CD4-positive, CD25-positive, alpha-beta regulatory T cell (primary cell): ENCODE results near the gene CD109. TPM values are rescaled to one million over a fixed set of nuclear protein-coding genes. Genes with fewer than 3 reads are reported as not detected.
"Not testable (repeated sequence)": the region's sequence is repeated elsewhere in the genome, so short reads cannot be mapped to it uniquely, and the experiment has no call there.

Source experiments
- ATAC-seq, 2 donors: fragments of 150-1000 bp; cut with Tn5 transposase; one replicate each; pipeline ENCODE4 v1.10.0; 2021; ENCODE audit warnings: low read depth in 2 of 2, moderate number of reproducible peaks in 2 of 2, moderate library complexity in 1 of 2
- DNase-seq, 3 donors: peaks; one replicate each; pipeline versions ENCODE4 v3.0.0 to v3.0.0-alpha.2; 2012 to 2022; ENCODE audit warnings: mixed read lengths in 1 of 3
- H3K27ac ChIP-seq: one replicate; pipeline ENCODE4 v1.7.0; 2013; ENCODE audit warnings: mild to moderate bottlenecking, low read length; ENCODE audit not compliant: insufficient read depth, poor library complexity, severe bottlenecking
- H3K27me3 ChIP-seq: one replicate; pipeline ENCODE4 v1.7.0; 2013; ENCODE audit warnings: low read length; ENCODE audit not compliant: control insufficient read depth, insufficient read depth
- H3K36me3 ChIP-seq: one replicate; pipeline ENCODE4 v1.7.0; 2013; ENCODE audit warnings: mild to moderate bottlenecking, low read length, moderate library complexity; ENCODE audit not compliant: control insufficient read depth, insufficient read depth
- H3K4me1 ChIP-seq: 2 replicates; pipeline ENCODE4 v1.7.0; 2013; ENCODE audit warnings: mild to moderate bottlenecking, low read length; ENCODE audit not compliant: insufficient read depth, control insufficient read depth, poor library complexity, severe bottlenecking
- H3K4me3 ChIP-seq: one replicate; pipeline ENCODE4 v1.7.0; 2013; ENCODE audit warnings: low read depth, mild to moderate bottlenecking, low read length, moderate library complexity
- H3K9me3 ChIP-seq, 2 experiments: 1 replicate in 1 of 2; 2 replicates in 1 of 2; pipeline ENCODE4 v1.7.0; 2013; ENCODE audit warnings: low read length in 2 of 2, mild to moderate bottlenecking in 1 of 2, moderate library complexity in 1 of 2; ENCODE audit not compliant: control insufficient read depth in 2 of 2
- H3K27ac Mint-ChIP-seq, 3 donors: one replicate each; pipeline ENCODE4 v1.8.0; 2020 to 2022; ENCODE audit warnings: mild to moderate bottlenecking in 3 of 3, mixed read lengths in 3 of 3, moderate library complexity in 2 of 3
- H3K27me3 Mint-ChIP-seq: one replicate; pipeline ENCODE4 v1.8.0; 2022; ENCODE audit warnings: mild to moderate bottlenecking, mixed read lengths
- H3K36me3 Mint-ChIP-seq: one replicate; pipeline ENCODE4 v1.8.0; 2020; ENCODE audit warnings: mixed read lengths
- H3K4me1 Mint-ChIP-seq, 4 donors: one replicate each; pipeline ENCODE4 v1.8.0; 2020 to 2022; ENCODE audit warnings: mixed read lengths in 4 of 4, mild to moderate bottlenecking in 1 of 4
- H3K4me3 Mint-ChIP-seq, 4 donors: one replicate each; pipeline ENCODE4 v1.8.0; 2020 to 2022; ENCODE audit warnings: mild to moderate bottlenecking in 4 of 4, mixed read lengths in 4 of 4, moderate library complexity in 3 of 4
- H3K9me3 Mint-ChIP-seq, 7 donors: one replicate each; pipeline ENCODE4 v1.8.0; 2020 to 2022; ENCODE audit warnings: mixed read lengths in 7 of 7, mild to moderate bottlenecking in 3 of 7, moderate library complexity in 2 of 7
- polyA plus RNA-seq, 4 donors: library from polyadenylated mRNA; unstranded; fragments of 300-500 nt; fragmentation: Illumina TruSeq; gene quantifications; one replicate each; pipeline ENCODE4 v1.2.3, GENCODE V29; 2021
- total RNA-seq: library from RNA; stranded (reverse); gene quantifications from one replicate; pipeline ENCODE4 v1.2.3, GENCODE V29; 2022

CD109 gene
- total and polyA plus RNA-seq, 5 donors from 2014 or later, result 0.02 to 1.3 (median 0.08) TPM

DNA sequence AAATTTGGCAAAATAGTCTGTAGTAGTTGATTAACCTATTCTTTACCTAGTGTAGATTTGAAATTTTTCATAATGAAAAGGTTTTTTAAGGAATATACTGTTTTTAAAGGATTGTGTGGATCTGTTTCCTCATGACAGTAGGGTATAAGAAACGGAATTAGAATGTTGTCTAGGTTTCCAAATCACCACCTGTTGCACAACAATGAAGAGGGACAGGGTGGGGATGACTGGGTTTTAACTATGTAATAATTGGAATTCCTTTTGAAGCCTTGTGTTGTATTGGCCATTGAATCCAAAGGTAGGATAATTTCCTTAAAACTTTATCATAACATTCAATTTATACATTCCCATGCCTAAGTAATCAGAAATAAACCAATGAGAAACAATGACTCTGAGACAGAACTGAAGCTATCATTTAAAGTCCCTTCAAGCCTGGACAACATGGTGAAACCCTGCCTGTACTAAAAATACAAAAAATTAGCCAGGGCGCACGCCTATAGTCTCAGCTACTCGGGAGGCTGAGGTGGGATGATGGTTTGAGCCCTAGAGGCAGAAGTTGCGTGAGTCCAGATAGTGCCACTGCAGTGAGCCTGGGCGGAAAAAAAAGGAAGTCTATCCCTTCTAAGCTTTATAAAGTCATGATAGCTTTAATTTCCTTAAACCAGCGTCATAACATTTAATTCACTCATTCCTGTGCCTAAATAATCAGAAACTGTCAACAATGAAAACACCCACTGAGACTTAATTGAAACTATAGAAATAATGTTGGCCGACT lies 23.9 kb upstream of the CD109 start:
- Histone ChIP-seq H3K9me3 (no peaks in the 10 kb centered on the region), H3K4me3 (no peak overlapping the region), H3K4me1 (no peaks in the 10 kb centered on the region), H3K27me3 (peaks cover 6% of the 10 kb centered on the region), H3K36me3 (no peaks in the 10 kb centered on the region), H3K27ac (no peak overlapping the region)
- Mint-ChIP-seq H3K4me1 (peaks cover 0 to 5% (median 2%) of the 10 kb centered on the region in 4 donors), H3K27me3 (peaks cover 41% of the 10 kb centered on the region), H3K9me3 (no peaks in the 10 kb centered on the region), H3K36me3 (no peaks in the 10 kb centered on the region), H3K4me3 (no peak overlapping the region), H3K27ac (no peak overlapping the region)
- DNase-seq (no peak), ATAC-seq (no peak)

DNA sequence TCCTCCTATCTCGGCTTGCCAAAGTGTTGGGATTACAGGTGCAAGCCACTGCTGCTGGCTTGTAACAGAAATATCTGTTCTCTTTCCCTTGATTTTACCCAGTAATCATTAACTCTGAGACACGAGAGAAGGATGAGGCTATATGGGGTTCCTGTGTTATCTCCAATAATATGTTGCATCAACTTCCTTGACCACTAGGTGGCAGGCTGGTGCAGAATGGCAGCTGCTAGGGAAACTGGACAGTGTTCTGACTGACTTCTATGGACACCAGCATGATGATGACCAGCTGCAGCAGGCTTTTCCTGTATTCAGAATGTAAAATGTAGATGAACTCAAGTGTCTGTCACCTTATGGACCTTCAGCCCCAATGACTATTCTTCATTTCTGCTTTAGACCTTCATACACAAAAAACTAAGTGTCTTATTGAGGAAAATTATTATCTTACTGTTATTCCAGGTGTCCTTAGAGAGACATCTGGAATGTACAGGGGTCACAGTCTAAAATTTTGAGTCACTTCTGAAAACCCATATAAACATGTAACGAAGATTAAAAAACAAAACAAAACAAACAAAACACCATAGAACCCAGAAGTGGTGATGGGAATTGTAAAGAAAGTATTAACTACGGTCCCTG lies 20.4 kb upstream of the CD109 start:
- H3K9me3 ChIP-seq, result no peaks in the 10 kb centered on the region
- H3K27me3 ChIP-seq, result peaks cover 4% of the 10 kb centered on the region
- no peaks in the 10 kb centered on the region for H3K36me3 ChIP-seq
- no peak overlapping the region for H3K27ac ChIP-seq
- H3K4me3 ChIP-seq, result no peak overlapping the region
- Mint-ChIP-seq H3K27ac (no peak overlapping the region), H3K27me3 (peaks cover 29% of the 10 kb centered on the region), H3K9me3 (no peaks in the 10 kb centered on the region), H3K4me1 (peaks cover 0 to 5% (median 0%) of the 10 kb centered on the region in 4 donors), H3K4me3 (no peak overlapping the region), H3K36me3 (no peaks in the 10 kb centered on the region)
- ATAC-seq (peak; percentile 73 to 78), DNase-seq (peak; percentile 47 to 67 (median 57))
- H3K4me1 ChIP-seq, result no peaks in the 10 kb centered on the region

DNA sequence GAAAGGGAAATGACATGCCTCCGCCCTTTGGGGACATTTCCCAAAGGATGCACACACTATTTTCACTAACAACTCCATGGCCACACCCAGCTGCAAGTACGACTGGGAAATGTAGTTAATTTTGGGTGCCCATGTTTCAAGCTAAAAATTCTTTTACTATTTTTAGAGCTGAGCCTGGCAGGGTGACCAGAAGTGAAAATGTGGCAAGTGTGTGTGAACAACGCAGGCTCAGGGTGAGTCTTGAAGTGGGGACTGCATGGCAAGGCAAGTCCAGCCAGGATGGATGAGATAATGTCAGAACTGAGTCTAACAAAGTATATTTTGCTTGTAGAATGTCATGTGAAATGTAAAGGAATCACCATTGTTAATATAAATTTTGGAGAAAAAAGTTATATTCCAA lies 17.0 kb upstream of the CD109 start:
- Mint-ChIP-seq H3K27ac (no peak overlapping the region), H3K36me3 (no peaks in the 10 kb centered on the region), H3K9me3 (peaks cover 0 to 14% (median 3%) of the 10 kb centered on the region in 7 donors), H3K4me3 (no peak overlapping the region), H3K27me3 (peaks cover 18% of the 10 kb centered on the region), H3K4me1 (peaks cover 0 to 5% (median 0%) of the 10 kb centered on the region in 4 donors)
- Histone ChIP-seq H3K4me3 (no peak overlapping the region), H3K27me3 (no peaks in the 10 kb centered on the region), H3K4me1 (no peaks in the 10 kb centered on the region), H3K27ac (no peak overlapping the region), H3K9me3 (no peaks in the 10 kb centered on the region), H3K36me3 (no peaks in the 10 kb centered on the region)
- no peak for ATAC-seq
- DNase-seq, result no peak

DNA sequence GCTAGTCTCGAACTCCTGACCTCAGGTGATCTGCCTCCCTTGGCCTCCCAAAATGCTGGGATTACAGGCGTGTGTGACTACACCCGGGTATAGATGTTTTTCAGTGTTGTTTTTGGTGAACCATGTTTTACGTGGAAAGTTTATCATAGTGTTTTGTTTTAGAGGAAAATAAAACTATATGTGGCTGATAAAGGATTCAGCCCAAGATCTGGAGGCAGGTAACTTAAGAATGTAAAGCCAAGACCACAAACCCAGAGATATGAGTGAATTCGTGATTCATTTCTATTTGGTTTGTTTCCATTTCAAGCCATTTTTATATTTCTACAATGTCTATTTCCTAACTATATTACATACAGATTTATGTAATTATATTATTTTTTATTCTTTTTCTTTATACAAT lies 16.2 kb upstream of the CD109 start:
- not testable (repeated sequence) for H3K36me3 ChIP-seq, H3K27ac ChIP-seq, H3K27me3 ChIP-seq, ATAC-seq, H3K36me3 Mint-ChIP-seq, H3K9me3 ChIP-seq, DNase-seq, H3K27ac Mint-ChIP-seq, H3K4me1 Mint-ChIP-seq, H3K4me1 ChIP-seq, H3K4me3 ChIP-seq, H3K4me3 Mint-ChIP-seq
- Mint-ChIP-seq H3K27me3 (peaks cover 26% of the 10 kb centered on the region), H3K9me3 (peaks cover 0 to 14% (median 6%) of the 10 kb centered on the region in 7 donors)

DNA sequence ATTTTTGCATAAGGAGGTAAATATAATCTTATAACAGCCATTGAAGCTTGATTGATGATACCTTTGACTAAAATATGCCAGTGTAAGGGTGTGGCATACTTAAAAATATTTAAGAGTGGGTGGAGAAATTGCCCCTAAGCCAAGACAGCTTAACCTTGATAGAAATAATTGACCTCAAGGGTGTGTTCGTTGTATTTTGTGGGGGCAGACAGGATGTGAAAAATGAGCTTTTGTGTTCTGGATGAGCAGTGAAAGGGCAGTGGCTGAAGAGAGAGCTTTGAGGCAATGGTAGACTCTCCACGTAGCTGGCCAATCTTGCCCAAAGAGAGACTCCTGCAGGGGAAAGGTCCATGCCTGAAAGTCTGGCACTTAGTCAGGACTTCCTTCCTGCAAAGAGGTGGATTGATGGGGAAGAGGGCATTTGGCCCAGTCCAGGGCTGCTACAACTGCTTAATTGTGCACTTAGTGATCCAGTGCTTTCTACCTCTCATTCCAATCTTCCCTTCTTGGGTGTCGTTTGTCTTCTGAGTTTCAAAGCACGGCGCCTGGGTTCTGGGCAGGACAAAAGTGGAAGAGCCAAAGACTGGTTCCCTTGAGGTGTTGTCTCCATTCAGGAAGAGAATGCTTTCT lies 15.6 kb upstream of the CD109 start:
- H3K27me3 ChIP-seq, result no peaks in the 10 kb centered on the region
- no peak for ATAC-seq
- H3K27ac ChIP-seq, result no peak overlapping the region
- peaks cover 28% of the 10 kb centered on the region for H3K27me3 Mint-ChIP-seq
- no peaks in the 10 kb centered on the region for H3K36me3 ChIP-seq
- H3K36me3 Mint-ChIP-seq, result no peaks in the 10 kb centered on the region
- no peak overlapping the region for H3K4me3 Mint-ChIP-seq
- H3K4me1 ChIP-seq, result no peaks in the 10 kb centered on the region
- H3K4me3 ChIP-seq, result no peak overlapping the region
- peaks cover 0 to 14% (median 6%) of the 10 kb centered on the region in 7 donors for H3K9me3 Mint-ChIP-seq
- no peak overlapping the region for H3K27ac Mint-ChIP-seq
- no peaks in the 10 kb centered on the region for H3K9me3 ChIP-seq
- peaks cover 0 to 3% (median 0%) of the 10 kb centered on the region in 4 donors for H3K4me1 Mint-ChIP-seq
- DNase-seq, result no peak

DNA sequence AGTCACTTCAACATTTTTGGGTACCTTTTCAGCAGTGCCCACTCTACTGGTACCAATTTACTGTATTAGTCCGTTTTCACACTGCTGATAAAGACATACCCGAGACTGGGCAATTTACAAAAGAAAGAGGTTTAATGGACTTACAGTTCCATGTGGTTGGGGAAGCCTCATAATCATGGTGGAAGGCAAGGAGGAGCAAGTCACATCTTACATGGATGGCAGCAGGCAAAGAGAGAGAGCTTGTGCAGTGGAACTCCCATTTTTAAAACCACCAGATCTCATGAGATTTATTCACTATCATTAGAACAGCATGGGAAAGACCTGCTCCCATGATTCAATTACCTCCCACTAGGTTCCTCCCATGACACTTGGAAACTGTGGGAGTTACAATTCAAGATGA lies 12.4 kb upstream of the CD109 start:
- not testable (repeated sequence) for H3K36me3 Mint-ChIP-seq, H3K4me3 ChIP-seq, H3K9me3 ChIP-seq, ATAC-seq, H3K4me3 Mint-ChIP-seq, H3K36me3 ChIP-seq, DNase-seq, H3K4me1 ChIP-seq, H3K27me3 ChIP-seq, H3K27ac ChIP-seq, H3K4me1 Mint-ChIP-seq
- peak overlapping the region in 1 of 3 donors; percentile 21 for H3K27ac Mint-ChIP-seq
- H3K27me3 Mint-ChIP-seq, result peaks cover 38% of the 10 kb centered on the region
- peaks cover 0 to 14% (median 8%) of the 10 kb centered on the region in 7 donors for H3K9me3 Mint-ChIP-seq

DNA sequence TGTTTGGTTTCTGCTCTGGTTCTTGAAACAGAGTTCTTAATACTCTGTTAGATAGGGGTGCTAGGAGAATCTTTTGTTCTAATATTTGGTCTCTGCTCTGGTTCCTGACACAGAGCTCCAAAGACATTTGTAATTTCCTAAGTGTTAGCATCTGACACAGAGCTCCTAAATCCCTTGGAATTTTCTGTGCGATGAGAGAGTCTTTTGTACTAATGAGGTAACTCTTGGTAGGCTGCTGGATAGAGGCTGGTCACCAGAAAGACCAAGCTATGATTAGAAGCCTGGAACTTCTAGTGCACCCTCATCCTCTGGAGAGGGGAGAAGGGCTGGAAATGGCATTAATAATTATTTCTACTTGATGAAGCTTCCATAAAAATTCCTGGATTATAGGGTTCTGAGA lies 7.7 kb upstream of the CD109 start:
- Mint-ChIP-seq H3K36me3 (no peaks in the 10 kb centered on the region), H3K27me3 (peaks cover 61% of the 10 kb centered on the region), H3K4me3 (no peak overlapping the region), H3K9me3 (peaks cover 0 to 10% (median 5%) of the 10 kb centered on the region in 7 donors), H3K4me1 (no peaks in the 10 kb centered on the region), H3K27ac (no peak overlapping the region)
- Histone ChIP-seq H3K27me3 (peaks cover 9% of the 10 kb centered on the region), H3K9me3 (no peaks in the 10 kb centered on the region), H3K27ac (no peak overlapping the region), H3K4me1 (no peaks in the 10 kb centered on the region), H3K4me3 (no peak overlapping the region), H3K36me3 (no peaks in the 10 kb centered on the region)
- DNase-seq (no peak), ATAC-seq (no peak)
